Right cardiac atrium (tissue), 5 donors: ENCODE measurements around the gene C3orf20. TPM values are rescaled to one million over a fixed set of nuclear protein-coding genes. Genes with fewer than 3 reads are reported as not detected.

Experiments
- ATAC-seq, 2 donors: fragments of 200-7000 bp; cut with Tn5 transposase; one replicate each; pipeline versions ENCODE4 v1.8.0 to v1.9.1; 2020; ENCODE audit warnings: moderate library complexity in 2 of 2, mild to moderate bottlenecking in 1 of 2
- DNase-seq, 3 donors: peaks; one replicate each; pipeline ENCODE4 v3.0.0-alpha.2; 2020
- H3K27ac ChIP-seq: one replicate; pipeline ENCODE4 v1.5.1; 2013; ENCODE audit warnings: mild to moderate bottlenecking, low read length, control low read depth, moderate library complexity
- H3K27me3 ChIP-seq: one replicate; pipeline ENCODE4 v1.6.1; 2013; ENCODE audit not compliant: control insufficient read depth, insufficient read depth
- H3K4me1 ChIP-seq: one replicate; pipeline ENCODE4 v1.6.1; 2013; ENCODE audit warnings: low read length; ENCODE audit not compliant: control insufficient read depth, insufficient read depth
- H3K4me3 ChIP-seq: one replicate; pipeline ENCODE4 v1.5.1; 2013; ENCODE audit warnings: low read length, control low read depth
- H3K9me3 ChIP-seq: one replicate; pipeline ENCODE4 v1.6.1; 2013; ENCODE audit warnings: low read length; ENCODE audit not compliant: control insufficient read depth
- WGBS: extraction: QIAGEN DNeasy Blood & Tissue Kit; methylation state at CpG from one replicate; pipeline ENCODE4 v1.1.7; 2013; 5-methylcytosine and 5-hydroxymethylcytosine counted together
- intact Hi-C, 4 donors: fragments of 100-400 bp; cut with DNase I; formaldehyde crosslinking; loops; one replicate each; pipeline versions ENCODE4 v1.11.0 to v1.14.0; 2022 to 2023
- polyA plus RNA-seq: library from polyadenylated mRNA; stranded (reverse); fragments of 200-250 nt; gene quantifications from one replicate; pipeline ENCODE4 v1.2.3, GENCODE V29; 2013
- total RNA-seq, 4 donors: library from RNA; stranded (reverse); fragmentation: NEBNext Ultra II Directional; extraction: Animal tissue kit (Norgen Biotek cat#: 25700); gene quantifications; one replicate each; pipeline ENCODE4 v1.2.1, GENCODE V29; 2021
- donor health status: healthy with polysubstance abuse.
- donor health status: DM: no; HTN: yes; CAD: no.
- donor health status: DM: no; HTN: no; CAD: no.
- donor health status: DM: no; HTN: yes; CAD: no; lungs with severe emphysema.
- donor health status: DM: yes; HTN: yes; CAD: no.

C3orf20 gene
- total and polyA plus RNA-seq, 5 donors: 0.02 to 0.11 TPM; not detected in 3

DNA sequence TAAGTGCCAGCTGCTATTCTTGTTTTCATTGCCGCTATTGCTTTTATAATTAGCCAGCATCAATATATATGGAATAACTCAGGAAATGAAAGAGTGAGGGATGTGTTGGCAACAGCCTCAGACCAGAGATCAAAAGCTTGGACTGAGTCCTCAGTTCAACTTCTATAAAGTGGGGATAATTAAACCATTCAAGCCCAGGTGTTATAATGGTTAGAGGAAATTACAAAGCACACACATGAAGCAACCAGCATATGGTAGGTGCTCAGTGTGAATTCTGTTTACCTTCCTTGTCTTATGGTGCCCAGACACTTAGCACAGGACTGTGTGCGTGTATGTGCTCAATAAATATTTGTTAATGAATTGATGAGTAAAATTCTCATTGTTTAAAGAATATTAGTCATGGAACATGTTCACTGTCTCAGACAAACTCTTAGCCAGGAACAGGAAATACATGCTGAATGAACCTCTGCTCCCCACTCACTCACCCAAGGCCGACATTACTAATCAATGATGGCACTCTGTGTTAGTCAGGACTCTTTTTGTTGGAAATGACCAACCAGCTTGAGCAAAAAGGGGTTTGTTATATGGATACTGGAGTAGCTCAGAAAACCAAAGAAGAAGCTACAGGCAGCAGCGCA lies 40.1 kb upstream of the C3orf20 start:
- 82% methylated on average over 4 of the region's 4 CpGs for WGBS

DNA sequence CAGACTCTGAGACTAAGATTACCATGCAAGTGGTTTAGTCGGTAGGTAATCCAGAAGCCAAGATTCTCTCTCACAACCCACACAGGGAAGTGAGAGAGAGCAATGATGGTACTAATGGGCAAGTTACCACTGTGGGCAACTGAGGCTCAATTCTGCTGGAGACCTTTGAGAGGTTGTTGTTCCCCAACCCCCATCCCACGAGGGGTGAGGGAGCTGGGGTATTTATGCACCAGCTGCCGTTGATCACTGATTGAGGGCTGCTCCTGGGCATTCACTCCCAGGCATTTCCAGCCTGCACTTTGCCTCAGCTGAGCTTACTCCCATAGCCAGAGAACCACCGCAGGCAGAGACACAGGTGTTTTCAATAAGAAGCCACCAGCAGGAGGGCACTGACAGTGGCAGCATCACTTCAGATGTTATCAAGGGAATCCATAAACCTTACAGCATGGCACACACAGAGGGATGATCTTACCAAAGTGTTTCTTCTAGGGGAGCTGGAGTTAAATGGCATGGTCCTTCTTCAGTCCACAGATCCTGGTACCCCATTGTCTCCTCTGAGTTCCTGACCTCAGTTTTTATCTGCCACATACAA lies 38.3 kb upstream of the C3orf20 start:
- no peaks in the 10 kb centered on the region for H3K4me1 ChIP-seq
- intact Hi-C loops: no loop called here
- DNase-seq: no peak
- no peak overlapping the region for H3K4me3 ChIP-seq
- no peak for ATAC-seq
- no peak overlapping the region for H3K27ac ChIP-seq
- no peaks in the 10 kb centered on the region for H3K27me3 ChIP-seq
- 71% methylated on average over 4 of the region's 4 CpGs for WGBS
- H3K9me3 ChIP-seq: no peaks in the 10 kb centered on the region

More for the DNA sequence above, 40.1 kb upstream of the C3orf20 start:
- H3K4me3 ChIP-seq: no peak overlapping the region
- no peak for DNase-seq
- ATAC-seq: no peak
- H3K27me3 ChIP-seq: no peaks in the 10 kb centered on the region
- no peaks in the 10 kb centered on the region for H3K4me1 ChIP-seq
- H3K27ac ChIP-seq: no peak overlapping the region
- intact Hi-C loops: no loop called here
- no peaks in the 10 kb centered on the region for H3K9me3 ChIP-seq

DNA sequence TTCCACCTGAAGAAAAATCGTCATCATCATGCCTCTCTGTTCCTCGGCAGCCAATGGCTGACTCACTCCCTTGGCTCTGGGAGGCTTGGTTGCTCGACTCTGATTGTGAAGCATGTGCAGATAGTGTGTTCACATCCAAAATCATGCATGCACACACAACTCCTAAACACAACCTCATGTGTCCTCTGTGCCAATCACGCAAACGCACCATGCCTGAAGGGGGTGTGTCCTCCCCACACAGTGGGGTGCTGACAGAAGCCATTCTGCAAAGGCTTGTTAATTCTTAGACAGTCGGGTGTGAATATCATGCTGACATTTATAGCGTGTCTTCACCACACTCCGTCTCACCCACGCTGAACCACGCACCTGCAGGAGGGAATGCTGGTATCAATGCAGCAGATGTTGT lies 34.8 kb upstream of the C3orf20 start:
- Histone ChIP-seq H3K4me3 (no peak overlapping the region), H3K27ac (no peak overlapping the region), H3K4me1 (no peaks in the 10 kb centered on the region), H3K9me3 (no peaks in the 10 kb centered on the region), H3K27me3 (no peaks in the 10 kb centered on the region)
- intact Hi-C loops: no loop called here
- ATAC-seq (no peak), DNase-seq (no peak)
- 44% methylated on average over 10 of the region's 10 CpGs for WGBS

- ATAC-seq (no peak), DNase-seq (no peak)
- H3K4me3 ChIP-seq: no peak overlapping the region
- H3K27ac ChIP-seq: no peak overlapping the region
- 35% methylated on average over 2 of the region's 2 CpGs for WGBS
- no peaks in the 10 kb centered on the region for H3K9me3 ChIP-seq
- no peaks in the 10 kb centered on the region for H3K4me1 ChIP-seq
- intact Hi-C loops: no loop called here
- H3K27me3 ChIP-seq: no peaks in the 10 kb centered on the region
These were observed 34.2 kb upstream of the C3orf20 start for GRCh38 chr3:14640734-14641133.

- Histone ChIP-seq H3K9me3 (no peaks in the 10 kb centered on the region), H3K4me1 (peaks cover 2% of the 10 kb centered on the region), H3K4me3 (no peak overlapping the region), H3K27me3 (no peaks in the 10 kb centered on the region), H3K27ac (no peak overlapping the region)
- ATAC-seq (no peak), DNase-seq (no peak)
- WGBS: 69% methylated on average over 4 of the region's 4 CpGs
- intact Hi-C loops: no loop called here
These were observed 33.6 kb upstream of the C3orf20 start for GRCh38 chr3:14641346-14641745.

DNA sequence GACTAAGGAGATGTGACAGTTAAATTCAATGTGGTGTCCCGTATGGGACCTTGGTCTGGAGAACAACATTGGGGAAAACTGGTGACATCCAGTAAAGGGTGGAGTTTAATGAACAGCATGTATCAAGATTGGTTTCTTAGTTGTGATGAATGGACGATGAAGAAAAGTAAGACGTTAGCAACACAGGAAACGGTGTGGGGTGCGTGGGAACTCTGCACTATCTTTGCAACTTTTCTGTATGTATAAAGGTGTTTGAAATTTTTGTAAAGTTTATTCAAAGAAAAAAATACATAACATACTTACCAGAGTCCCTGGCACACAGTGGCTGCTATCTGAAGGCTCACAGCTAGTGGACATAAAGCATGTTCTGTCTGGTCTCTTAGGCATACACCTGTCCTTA lies 29.5 kb upstream of the C3orf20 start:
- ATAC-seq (no peak), DNase-seq (no peak)
- Histone ChIP-seq H3K4me1 (peaks cover 2% of the 10 kb centered on the region), H3K27ac (no peak overlapping the region), H3K27me3 (no peaks in the 10 kb centered on the region), H3K4me3 (no peak overlapping the region), H3K9me3 (no peaks in the 10 kb centered on the region)
- 84% methylated on average over 5 of the region's 5 CpGs for WGBS
- intact Hi-C loops: no loop called here

DNA sequence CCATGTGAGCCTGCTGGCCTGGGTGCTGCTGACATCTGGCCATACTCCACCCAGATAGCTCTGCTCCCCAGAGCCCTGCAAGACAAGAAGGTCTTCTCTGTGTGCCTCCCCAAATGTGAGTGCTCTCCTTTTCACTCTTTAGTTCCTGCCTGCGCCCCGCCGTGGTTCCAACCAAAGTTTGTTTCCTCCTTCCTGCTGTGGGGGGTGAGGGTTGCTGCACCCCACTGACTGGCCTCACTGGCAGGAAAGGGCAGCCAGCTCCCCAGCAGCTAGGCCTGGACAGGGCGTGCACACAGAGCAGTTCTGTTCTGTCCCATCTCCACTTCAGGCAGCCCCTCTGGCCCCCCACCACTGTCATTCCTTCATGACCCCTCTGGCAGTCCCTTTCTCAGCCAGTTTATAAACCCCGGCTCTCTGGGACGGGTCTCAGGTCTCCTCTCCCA lies 28.8 kb upstream of the C3orf20 start:
- H3K27me3 ChIP-seq: no peaks in the 10 kb centered on the region
- H3K9me3 ChIP-seq: no peaks in the 10 kb centered on the region
- intact Hi-C loops: no loop called here
- DNase-seq: no peak
- 88% methylated on average over 6 of the region's 6 CpGs for WGBS
- H3K4me3 ChIP-seq: no peak overlapping the region
- no peak overlapping the region for H3K27ac ChIP-seq
- peaks cover 2% of the 10 kb centered on the region for H3K4me1 ChIP-seq
- no peak for ATAC-seq

GRCh38 chr3:14646589-14647413 lies 28.1 kb upstream of the C3orf20 start:
- no peak for DNase-seq
- WGBS: 81% methylated on average over 9 of the region's 9 CpGs
- no peak for ATAC-seq
- H3K27me3 ChIP-seq: no peaks in the 10 kb centered on the region
- intact Hi-C loops: no loop called here
- H3K9me3 ChIP-seq: no peaks in the 10 kb centered on the region
- H3K4me3 ChIP-seq: no peak overlapping the region
- H3K4me1 ChIP-seq: peaks cover 2% of the 10 kb centered on the region
- H3K27ac ChIP-seq: no peak overlapping the region

DNA sequence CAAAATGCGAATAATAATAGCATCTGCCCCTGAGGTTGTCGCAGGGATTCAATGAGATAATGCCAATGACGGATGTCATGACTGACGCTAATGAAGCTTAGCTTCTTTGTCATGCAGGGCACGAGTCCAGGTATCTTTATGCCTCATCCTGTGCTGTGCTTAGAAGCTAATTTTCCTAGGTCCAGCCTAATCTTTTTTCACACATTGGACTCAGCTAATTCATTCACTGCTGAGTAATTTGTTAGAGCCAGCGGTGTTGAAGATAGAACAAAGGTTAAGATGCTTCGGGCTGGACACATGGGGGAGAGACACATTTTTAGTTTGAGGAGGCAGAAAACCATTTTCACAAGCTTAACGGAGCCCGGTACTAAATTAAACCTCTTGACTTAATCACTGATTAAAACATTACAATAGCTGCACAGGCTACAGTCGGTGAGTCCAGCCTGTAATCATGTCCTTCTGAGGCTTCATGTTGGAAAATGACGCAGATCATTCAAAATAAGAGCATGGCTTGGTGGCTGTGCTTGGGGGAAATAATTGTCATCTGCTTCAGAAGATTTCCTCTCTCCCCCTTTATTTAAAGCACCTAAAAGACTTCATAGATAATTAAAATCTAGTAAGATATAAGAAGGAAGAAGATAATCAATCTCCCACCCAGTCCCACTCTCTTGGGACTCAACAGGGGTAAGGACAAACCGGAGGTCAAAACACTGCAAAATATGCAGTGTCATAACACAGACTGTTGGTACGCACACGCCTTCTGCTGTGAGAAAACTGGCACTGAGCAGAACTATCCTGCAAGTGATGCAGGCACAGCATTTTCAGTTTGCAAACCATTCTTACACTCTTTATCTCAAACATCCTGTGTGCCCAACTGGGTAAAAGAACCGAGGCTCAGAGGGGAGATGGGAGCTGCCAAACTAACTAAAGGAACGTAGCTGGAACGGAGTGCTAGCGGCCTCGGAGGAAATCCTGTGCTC lies 26.7 kb upstream of the C3orf20 start:
- peak in 2 of 3 donors; percentile 36 to 70 for DNase-seq
- Histone ChIP-seq H3K9me3 (no peaks in the 10 kb centered on the region), H3K4me1 (peaks cover 2% of the 10 kb centered on the region), H3K4me3 (no peak overlapping the region), H3K27ac (peak overlapping the region; percentile 89), H3K27me3 (no peaks in the 10 kb centered on the region)
- WGBS: 39% methylated on average over 19 of the region's 19 CpGs
- intact Hi-C loops: no loop called here
- ATAC-seq: peak; percentile 18 to 31

- no peaks in the 10 kb centered on the region for H3K9me3 ChIP-seq
These were observed 25.5 kb upstream of the C3orf20 start for GRCh38 chr3:14649466-14649865.

More at GRCh38 chr3:14649466-14649865, 25.5 kb upstream of the C3orf20 start:
- no peak for DNase-seq
- no peak overlapping the region for H3K4me3 ChIP-seq
- intact Hi-C loops: no loop called here
- 88% methylated on average over 2 of the region's 2 CpGs for WGBS
- no peaks in the 10 kb centered on the region for H3K27me3 ChIP-seq
- H3K4me1 ChIP-seq: peaks cover 2% of the 10 kb centered on the region
- no peak for ATAC-seq
- no peak overlapping the region for H3K27ac ChIP-seq
